ENCODE data around the gene KRT31.
A peak's percentile ranks its signal among the peaks of the same experiment; 100 is the strongest.
"Not testable (repeated sequence)": the region's sequence is repeated elsewhere in the genome, so short reads cannot be mapped to it uniquely, and the experiment has no call there.

Gene KRT31

DNA sequence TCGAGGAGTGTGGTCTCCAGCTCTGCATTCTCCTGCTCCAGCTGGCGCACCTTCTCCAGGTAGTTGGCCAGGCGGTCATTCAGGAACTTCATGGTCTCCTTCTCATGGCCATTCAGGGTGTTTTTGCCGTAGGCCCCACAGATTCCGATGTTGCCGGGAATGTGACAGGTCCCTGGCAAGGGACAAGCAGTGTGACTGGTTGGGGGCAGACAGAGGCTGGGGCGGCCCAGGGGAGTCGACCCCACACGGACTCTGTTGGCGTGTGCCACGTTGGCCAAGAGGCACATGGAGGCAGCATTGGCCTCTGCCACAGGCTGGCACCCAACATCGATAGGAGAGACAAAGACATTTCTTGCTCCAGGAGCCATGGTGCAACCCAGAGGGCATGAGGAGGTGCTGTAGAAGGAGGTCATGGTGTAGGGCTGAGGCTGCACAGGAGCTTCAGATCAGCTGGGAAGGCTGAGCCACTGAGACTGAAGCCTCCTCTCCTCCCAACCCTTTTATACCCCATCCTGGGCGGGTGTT is 26.8 kb upstream of the KRT31 start, which contains the start of gene KRT37:
TSS of gene KRT37 (minus strand) at position 475 of the 525 bp plus-strand sequence. CDS start at position 413, 62 bp downstream.
- TF ChIP-seq, protein P1, sequence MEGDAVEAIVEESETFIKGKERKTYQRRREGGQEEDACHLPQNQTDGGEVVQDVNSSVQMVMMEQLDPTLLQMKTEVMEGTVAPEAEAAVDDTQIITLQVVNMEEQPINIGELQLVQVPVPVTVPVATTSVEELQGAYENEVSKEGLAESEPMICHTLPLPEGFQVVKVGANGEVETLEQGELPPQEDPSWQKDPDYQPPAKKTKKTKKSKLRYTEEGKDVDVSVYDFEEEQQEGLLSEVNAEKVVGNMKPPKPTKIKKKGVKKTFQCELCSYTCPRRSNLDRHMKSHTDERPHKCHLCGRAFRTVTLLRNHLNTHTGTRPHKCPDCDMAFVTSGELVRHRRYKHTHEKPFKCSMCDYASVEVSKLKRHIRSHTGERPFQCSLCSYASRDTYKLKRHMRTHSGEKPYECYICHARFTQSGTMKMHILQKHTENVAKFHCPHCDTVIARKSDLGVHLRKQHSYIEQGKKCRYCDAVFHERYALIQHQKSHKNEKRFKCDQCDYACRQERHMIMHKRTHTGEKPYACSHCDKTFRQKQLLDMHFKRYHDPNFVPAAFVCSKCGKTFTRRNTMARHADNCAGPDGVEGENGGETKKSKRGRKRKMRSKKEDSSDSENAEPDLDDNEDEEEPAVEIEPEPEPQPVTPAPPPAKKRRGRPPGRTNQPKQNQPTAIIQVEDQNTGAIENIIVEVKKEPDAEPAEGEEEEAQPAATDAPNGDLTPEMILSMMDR (IDR thresholded peaks at IDR 0.05; ENCODE audit: poor library complexity, severe bottlenecking) = no peak
- no peak within 1 kb of the TSS for H3K27ac ChIP-seq (ENCODE audit: poor library complexity, severe bottlenecking)
- no peak for ATAC-seq (ENCODE audit: low read depth)

DNA sequence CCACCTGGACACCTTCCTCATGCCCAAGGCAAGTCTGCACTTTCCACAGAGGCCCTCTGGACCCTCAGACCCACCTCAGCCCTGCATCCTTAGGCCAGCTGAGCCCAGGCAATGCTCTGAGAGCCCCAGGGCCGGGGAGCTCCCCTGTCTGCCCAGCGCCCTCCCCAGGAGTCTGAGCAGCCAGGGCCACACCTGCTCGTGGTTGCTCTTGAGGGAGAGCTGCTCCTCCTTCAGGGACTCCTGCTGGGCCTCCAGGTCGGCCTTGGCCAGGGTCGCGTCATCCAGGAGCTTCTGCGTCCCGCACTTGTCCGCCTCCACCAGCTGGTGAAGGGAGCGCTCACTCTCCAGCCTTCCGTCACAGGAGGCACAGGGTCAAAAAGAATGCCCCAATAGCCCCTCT is 25.2 kb upstream of the KRT31 start:
- peaks cover 37% of the 10 kb centered on the region for H3K4me1 ChIP-seq (ENCODE audit: insufficient read depth, poor library complexity, severe bottlenecking)
- not testable (repeated sequence) for H3K9me3 ChIP-seq (ENCODE audit: severe bottlenecking); H3K27ac ChIP-seq (ENCODE audit: poor library complexity, severe bottlenecking); H3K27me3 ChIP-seq (ENCODE audit: insufficient read depth, poor library complexity, severe bottlenecking); H3K36me3 ChIP-seq (ENCODE audit: low read depth); ATAC-seq (ENCODE audit: low read depth); DNase-seq (ENCODE audit: low spot score); H3K4me3 ChIP-seq (ENCODE audit: severe bottlenecking)

More for the DNA sequence above, 26.8 kb upstream of the KRT31 start, which contains the start of gene KRT37:
- no peaks in the 10 kb centered on the region for H3K36me3 ChIP-seq (ENCODE audit: low read depth)
- H3K4me1 ChIP-seq (ENCODE audit: insufficient read depth, poor library complexity, severe bottlenecking) = peaks cover 24% of the 10 kb centered on the region
- H3K9me3 ChIP-seq (ENCODE audit: severe bottlenecking) = no peaks in the 10 kb centered on the region
- DNase-seq (ENCODE audit: low spot score) = no peak
- no peak within 1 kb of the TSS for H3K4me3 ChIP-seq (ENCODE audit: severe bottlenecking)
- H3K27me3 ChIP-seq (ENCODE audit: insufficient read depth, poor library complexity, severe bottlenecking) = no peaks in the 10 kb centered on the region

DNA sequence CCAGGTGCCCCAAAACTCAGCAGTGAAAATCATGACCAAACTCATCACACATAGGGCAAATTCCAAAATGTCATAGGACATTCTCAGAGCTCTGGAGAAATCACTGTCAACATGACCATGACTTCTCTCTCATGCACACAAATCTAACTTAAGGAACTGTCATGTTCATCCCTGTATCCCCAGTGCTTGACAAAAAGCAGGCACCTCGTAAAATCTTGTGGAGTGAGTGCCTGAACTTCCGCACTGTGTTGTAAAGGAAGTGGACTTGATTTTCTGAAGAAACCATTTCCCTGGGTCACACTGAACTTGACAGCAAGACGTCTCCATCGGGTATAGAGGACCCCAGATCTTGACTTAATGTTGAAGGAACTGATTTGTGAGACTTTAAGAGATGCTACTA is 24.2 kb upstream of the KRT31 start:
- TF ChIP-seq, protein P1 (IDR thresholded peaks at IDR 0.05; ENCODE audit: poor library complexity, severe bottlenecking) = no peak
- H3K4me1 ChIP-seq (ENCODE audit: insufficient read depth, poor library complexity, severe bottlenecking) = peaks cover 41% of the 10 kb centered on the region
- H3K4me3 ChIP-seq (ENCODE audit: severe bottlenecking) = no peak overlapping the region
- no peaks in the 10 kb centered on the region for H3K9me3 ChIP-seq (ENCODE audit: severe bottlenecking)
- no peaks in the 10 kb centered on the region for H3K36me3 ChIP-seq (ENCODE audit: low read depth)
- DNase-seq (ENCODE audit: low spot score) (no peak), ATAC-seq (ENCODE audit: low read depth) (no peak)
- no peaks in the 10 kb centered on the region for H3K27me3 ChIP-seq (ENCODE audit: insufficient read depth, poor library complexity, severe bottlenecking)
- peak overlapping the region; percentile 82 for H3K27ac ChIP-seq (ENCODE audit: poor library complexity, severe bottlenecking)

DNA sequence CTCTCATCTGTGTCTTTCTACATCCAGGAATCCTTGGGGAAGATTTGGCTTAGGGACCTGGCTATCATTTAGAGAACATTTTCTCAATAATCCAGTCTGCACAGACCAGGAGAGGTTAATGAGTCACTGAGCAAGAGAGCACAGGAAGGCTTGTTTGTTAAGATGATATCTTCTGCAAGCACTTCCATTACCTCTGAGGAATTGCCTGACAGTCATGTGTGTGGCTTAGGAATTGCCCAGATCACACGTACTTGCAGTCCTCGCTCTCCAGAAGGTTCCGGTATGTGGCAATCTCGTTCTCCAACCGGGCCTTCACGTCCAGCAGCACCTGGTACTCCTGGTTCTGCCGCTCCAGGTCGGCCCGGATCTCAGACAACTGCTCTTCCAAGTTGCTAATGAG is 23.7 kb upstream of the KRT31 start:
- TF ChIP-seq, protein P1 (IDR thresholded peaks at IDR 0.05; ENCODE audit: poor library complexity, severe bottlenecking) = no peak
- no peaks in the 10 kb centered on the region for H3K36me3 ChIP-seq (ENCODE audit: low read depth)
- ATAC-seq (ENCODE audit: low read depth) = peak; percentile 87
- H3K9me3 ChIP-seq (ENCODE audit: severe bottlenecking) = no peaks in the 10 kb centered on the region
- H3K27me3 ChIP-seq (ENCODE audit: insufficient read depth, poor library complexity, severe bottlenecking) = no peaks in the 10 kb centered on the region
- peak overlapping the region; percentile 82 for H3K27ac ChIP-seq (ENCODE audit: poor library complexity, severe bottlenecking)
- H3K4me3 ChIP-seq (ENCODE audit: severe bottlenecking) = no peak overlapping the region
- peaks cover 41% of the 10 kb centered on the region for H3K4me1 ChIP-seq (ENCODE audit: insufficient read depth, poor library complexity, severe bottlenecking)
- DNase-seq (ENCODE audit: low spot score) = no peak

DNA sequence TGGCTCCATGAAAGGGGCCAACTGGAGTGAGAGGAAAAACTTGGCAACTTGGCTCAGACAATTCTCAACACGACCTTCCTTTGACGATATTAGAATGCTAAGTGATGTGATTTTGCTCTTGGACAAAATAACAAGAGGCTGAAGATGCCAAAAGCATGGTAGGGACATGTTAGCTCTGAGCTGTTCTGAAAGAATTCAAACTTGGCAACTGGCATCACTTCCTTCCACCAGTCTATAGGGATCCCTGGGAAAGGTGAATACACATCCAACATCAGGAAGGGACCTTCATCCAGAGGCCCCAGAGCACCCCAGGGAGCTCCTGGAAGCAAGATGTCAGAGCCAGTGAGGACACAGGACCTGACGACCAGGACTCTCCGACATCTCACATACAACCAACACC is 22.7 kb upstream of the KRT31 start:
- ATAC-seq (ENCODE audit: low read depth) (peak; percentile 77), DNase-seq (ENCODE audit: low spot score) (no peak)
- Histone ChIP-seq H3K4me1 (ENCODE audit: insufficient read depth, poor library complexity, severe bottlenecking) (peaks cover 41% of the 10 kb centered on the region), H3K4me3 (ENCODE audit: severe bottlenecking) (no peak overlapping the region), H3K9me3 (ENCODE audit: severe bottlenecking) (no peaks in the 10 kb centered on the region), H3K36me3 (ENCODE audit: low read depth) (no peaks in the 10 kb centered on the region), H3K27ac (ENCODE audit: poor library complexity, severe bottlenecking) (peak overlapping the region; percentile 82), H3K27me3 (ENCODE audit: insufficient read depth, poor library complexity, severe bottlenecking) (no peaks in the 10 kb centered on the region)
- TF ChIP-seq, protein P1 (IDR thresholded peaks at IDR 0.05; ENCODE audit: poor library complexity, severe bottlenecking) = no peak

Measured in RWPE2 (cell line).